GM12892 (cell line): Measurements from ENCODE around the gene GSTM2.
"Not testable (repeated sequence)": the region's sequence is repeated elsewhere in the genome, so short reads cannot be mapped to it uniquely, and the experiment has no call there.

ENCODE experiments used
- POLR2A ChIP-seq: IDR thresholded peaks from 2 replicates; pipeline ENCODE4 v1.6.1; 2011; ENCODE audit warnings: low read depth, low read length, control low read depth
- POLR2AphosphoS5 ChIP-seq: IDR thresholded peaks from 2 replicates; pipeline ENCODE4 v1.6.1; 2011; ENCODE audit warnings: low read depth, low read length, control low read depth

- TF ChIP-seq POLR2A, POLR2AphosphoS5: not testable (repeated sequence)
These were observed 43.9 kb downstream of the GSTM2 start, which contains the start of gene GSTM5 for GRCh38 chr1:109711593-109712320.
